SW480 (cell line): ENCODE data around the gene KRTAP5-10.
"Not testable (repeated sequence)": the region's sequence is repeated elsewhere in the genome, so short reads cannot be mapped to it uniquely, and the experiment has no call there.

Source experiments
- DNase-seq: peaks from one replicate; pipeline ENCODE4 v3.0.0-alpha.2; 2016; ENCODE audit warnings: low spot score

Gene KRTAP5-10

GRCh38 chr11:71611218-71611910 lies 46.0 kb downstream of the KRTAP5-10 start:
- DNase-seq = not testable (repeated sequence)

DNA sequence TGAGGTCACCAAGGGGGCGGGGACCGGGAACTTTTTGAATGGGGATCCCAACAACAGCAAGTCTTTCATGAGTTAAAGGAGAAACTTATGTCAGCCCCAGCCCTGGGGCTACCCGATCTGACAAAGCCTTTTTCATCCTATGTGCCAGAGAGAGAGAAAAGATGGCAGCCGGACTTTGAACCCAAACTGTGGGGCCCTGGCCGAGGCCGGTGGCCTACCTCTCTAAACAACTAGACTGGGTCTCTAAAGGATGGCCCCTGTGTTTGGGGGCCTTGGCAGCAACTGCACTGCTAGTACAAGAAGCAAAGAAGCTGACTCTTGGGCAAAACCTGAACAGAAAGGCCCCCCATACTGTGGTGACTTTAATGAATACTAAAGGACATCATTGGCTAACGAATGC lies 48.6 kb downstream of the KRTAP5-10 start:
- DNase-seq = not testable (repeated sequence)

- DNase-seq = not testable (repeated sequence)
These were observed 49.1 kb downstream of the KRTAP5-10 start for GRCh38 chr11:71614366-71614917.

GRCh38 chr11:71615003-71615402 lies 49.6 kb downstream of the KRTAP5-10 start:
- not testable (repeated sequence) for DNase-seq
